ENCODE results near the gene GRIA1. TPM values are rescaled to one million over a fixed set of nuclear protein-coding genes. Genes with fewer than 3 reads are reported as not detected.

The GRIA1 gene
- total and polyA plus RNA-seq, 4 donors = 21.4 to 50.9 (median 48.6) TPM

DNA sequence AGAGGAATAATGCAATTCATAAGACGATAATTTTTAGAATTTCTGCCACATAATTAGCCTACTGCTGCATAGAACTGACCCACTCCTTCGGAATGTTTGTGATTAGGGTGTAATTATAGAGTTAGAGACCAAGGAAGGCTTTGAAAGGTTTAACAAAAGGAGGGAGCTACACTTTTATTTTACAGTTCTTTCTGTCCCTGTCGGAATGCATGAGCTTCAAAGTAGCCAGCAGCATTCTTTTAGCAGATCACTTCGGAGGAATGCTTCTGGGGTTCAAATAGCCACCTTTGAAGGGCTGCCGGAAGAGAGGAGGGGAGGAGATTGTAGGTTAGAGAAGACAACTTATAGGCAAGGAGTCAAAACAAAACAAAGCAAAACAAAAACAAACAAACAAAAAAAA, 168.1 kb downstream of the GRIA1 start:
- no peak for DNase-seq (ENCODE audit: low read depth in 4 of 6, low spot score in 6 of 6)
- H3K4me3 ChIP-seq (ENCODE audit: low read depth, low read length) = no peak overlapping the region
- H3K27me3 ChIP-seq (ENCODE audit: control insufficient read depth, insufficient read depth, low read length) = no peaks in the 10 kb centered on the region
- H3K9me3 ChIP-seq (ENCODE audit: control insufficient read depth, insufficient read depth, low read length) = no peaks in the 10 kb centered on the region
- H3K36me3 ChIP-seq (ENCODE audit: control insufficient read depth, insufficient read depth, low read length) = no peaks in the 10 kb centered on the region
- no CpG with 5 or more reads among the region's 5 CpGs for WGBS (ENCODE audit: insufficient coverage)
- H3K27ac ChIP-seq (ENCODE audit: low read depth, low read length) = no peak overlapping the region
- no peaks in the 10 kb centered on the region for H3K4me1 ChIP-seq (ENCODE audit: control insufficient read depth, insufficient read depth, low read length)

GRCh38 chr5:153659039-153659736, 168.7 kb downstream of the GRIA1 start:
- H3K27me3 ChIP-seq (ENCODE audit: control insufficient read depth, insufficient read depth, low read length) = no peaks in the 10 kb centered on the region
- no peaks in the 10 kb centered on the region for H3K36me3 ChIP-seq (ENCODE audit: control insufficient read depth, insufficient read depth, low read length)
- H3K27ac ChIP-seq (ENCODE audit: low read depth, low read length) = no peak overlapping the region
- WGBS (ENCODE audit: insufficient coverage) = no CpG with 5 or more reads among the region's 2 CpGs
- H3K9me3 ChIP-seq (ENCODE audit: control insufficient read depth, insufficient read depth, low read length) = no peaks in the 10 kb centered on the region
- H3K4me1 ChIP-seq (ENCODE audit: control insufficient read depth, insufficient read depth, low read length) = no peaks in the 10 kb centered on the region
- peak in 1 of 6 donors; percentile 46 for DNase-seq (ENCODE audit: low read depth in 4 of 6, low spot score in 6 of 6)
- no peak overlapping the region for H3K4me3 ChIP-seq (ENCODE audit: low read depth, low read length)

GRCh38 chr5:153660919-153661318, 170.4 kb downstream of the GRIA1 start:
- Histone ChIP-seq H3K4me3 (ENCODE audit: low read depth, low read length) (no peak overlapping the region), H3K9me3 (ENCODE audit: control insufficient read depth, insufficient read depth, low read length) (no peaks in the 10 kb centered on the region), H3K27ac (ENCODE audit: low read depth, low read length) (no peak overlapping the region), H3K4me1 (ENCODE audit: control insufficient read depth, insufficient read depth, low read length) (no peaks in the 10 kb centered on the region), H3K36me3 (ENCODE audit: control insufficient read depth, insufficient read depth, low read length) (no peaks in the 10 kb centered on the region), H3K27me3 (ENCODE audit: control insufficient read depth, insufficient read depth, low read length) (no peaks in the 10 kb centered on the region)
- DNase-seq (ENCODE audit: low read depth in 4 of 6, low spot score in 6 of 6) = peak in 2 of 6 donors; percentile 22 to 69
- WGBS (ENCODE audit: insufficient coverage) = 38% methylated on average over 2 of the region's 2 CpGs

DNA sequence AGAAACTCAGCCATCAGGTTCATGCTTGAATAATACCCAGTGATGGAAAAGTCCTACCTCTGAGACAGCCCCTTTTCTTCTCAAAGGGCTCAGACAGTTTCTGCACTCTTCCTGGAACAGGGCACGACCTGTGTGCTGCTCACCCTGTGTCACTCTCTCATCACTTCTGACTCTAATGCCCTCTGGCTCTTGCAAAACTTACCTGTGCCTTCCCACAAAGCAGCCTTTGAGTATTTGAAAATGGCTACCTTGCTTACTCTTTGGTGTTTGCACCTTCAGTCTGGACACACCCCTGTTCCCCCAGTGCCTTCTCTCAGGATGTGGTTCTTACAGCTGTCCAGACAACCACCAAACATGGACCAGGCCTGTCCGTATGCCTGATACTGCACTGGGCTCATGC, 171.4 kb downstream of the GRIA1 start:
- Histone ChIP-seq H3K4me3 (ENCODE audit: low read depth, low read length) (no peak overlapping the region), H3K27ac (ENCODE audit: low read depth, low read length) (no peak overlapping the region), H3K36me3 (ENCODE audit: control insufficient read depth, insufficient read depth, low read length) (no peaks in the 10 kb centered on the region), H3K27me3 (ENCODE audit: control insufficient read depth, insufficient read depth, low read length) (no peaks in the 10 kb centered on the region), H3K9me3 (ENCODE audit: control insufficient read depth, insufficient read depth, low read length) (no peaks in the 10 kb centered on the region), H3K4me1 (ENCODE audit: control insufficient read depth, insufficient read depth, low read length) (no peaks in the 10 kb centered on the region)
- no peak for DNase-seq (ENCODE audit: low read depth in 4 of 6, low spot score in 6 of 6)
- 78% methylated on average over 2 of the region's 2 CpGs for WGBS (ENCODE audit: insufficient coverage)

DNA sequence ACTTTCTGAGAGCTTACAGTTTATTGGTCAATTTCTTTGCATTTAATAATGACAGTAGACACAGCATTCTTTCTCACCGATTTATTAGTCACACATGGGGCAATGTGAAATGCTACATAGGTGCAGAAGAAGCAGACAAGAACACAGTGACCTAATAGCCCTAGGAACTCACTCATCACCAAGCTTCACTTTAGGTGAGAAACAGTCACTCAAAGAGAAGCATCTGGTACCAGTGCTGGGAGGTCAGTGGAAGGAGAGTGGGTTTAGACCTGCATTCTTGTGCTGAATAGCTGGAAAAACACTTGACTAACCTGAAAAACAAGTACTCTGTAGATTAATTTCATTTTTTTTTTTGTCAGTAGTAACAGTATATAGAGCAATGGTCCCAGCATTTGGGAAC, 179.6 kb downstream of the GRIA1 start:
- H3K27ac ChIP-seq (ENCODE audit: low read depth, low read length) = no peak overlapping the region
- no peaks in the 10 kb centered on the region for H3K27me3 ChIP-seq (ENCODE audit: control insufficient read depth, insufficient read depth, low read length)
- no peaks in the 10 kb centered on the region for H3K36me3 ChIP-seq (ENCODE audit: control insufficient read depth, insufficient read depth, low read length)
- H3K9me3 ChIP-seq (ENCODE audit: control insufficient read depth, insufficient read depth, low read length) = no peaks in the 10 kb centered on the region
- H3K4me1 ChIP-seq (ENCODE audit: control insufficient read depth, insufficient read depth, low read length) = no peaks in the 10 kb centered on the region
- WGBS (ENCODE audit: insufficient coverage) = no CpG with 5 or more reads among the region's 1 CpG
- no peak for DNase-seq (ENCODE audit: low read depth in 4 of 6, low spot score in 6 of 6)
- no peak overlapping the region for H3K4me3 ChIP-seq (ENCODE audit: low read depth, low read length)

DNA sequence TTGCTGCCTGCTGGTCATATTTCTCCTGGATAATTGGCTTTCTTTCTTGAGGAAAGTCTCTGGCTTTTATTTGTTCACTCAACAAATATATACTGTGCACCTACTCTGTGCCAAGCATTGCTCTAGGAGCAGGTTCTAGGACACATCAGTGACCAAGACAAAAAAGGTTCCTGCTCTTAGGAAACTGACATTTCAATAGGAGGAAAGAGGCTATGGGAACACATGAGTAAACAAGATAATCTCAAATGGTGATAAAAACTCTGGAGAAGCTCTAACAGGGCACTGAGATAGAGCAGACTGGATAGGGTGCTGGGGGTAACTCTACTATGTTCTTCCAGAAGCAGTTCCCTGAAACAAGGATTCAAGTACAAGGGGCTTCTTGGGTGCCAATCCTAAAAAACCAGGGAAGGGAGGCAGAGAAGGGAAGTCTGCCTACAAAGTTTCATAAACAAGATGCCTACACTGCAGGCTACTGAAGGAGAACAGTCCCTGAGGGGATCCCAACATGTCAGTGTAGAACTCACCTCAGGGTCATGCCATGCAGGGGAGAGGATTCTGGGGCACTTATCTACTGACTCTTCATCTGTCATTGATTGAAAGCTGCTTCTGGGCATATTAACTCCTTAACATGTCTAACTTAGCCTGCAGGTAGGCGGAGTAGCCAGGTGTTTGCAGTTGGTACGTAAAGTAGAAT, 181.3 kb downstream of the GRIA1 start:
- Histone ChIP-seq H3K4me1 (ENCODE audit: control insufficient read depth, insufficient read depth, low read length) (no peaks in the 10 kb centered on the region), H3K36me3 (ENCODE audit: control insufficient read depth, insufficient read depth, low read length) (peaks cover under 1% of the 10 kb centered on the region), H3K27me3 (ENCODE audit: control insufficient read depth, insufficient read depth, low read length) (no peaks in the 10 kb centered on the region), H3K9me3 (ENCODE audit: control insufficient read depth, insufficient read depth, low read length) (no peaks in the 10 kb centered on the region), H3K4me3 (ENCODE audit: low read depth, low read length) (no peak overlapping the region), H3K27ac (ENCODE audit: low read depth, low read length) (no peak overlapping the region)
- DNase-seq (ENCODE audit: low read depth in 4 of 6, low spot score in 6 of 6) = no peak
- 100% methylated on average over 2 of the region's 2 CpGs for WGBS (ENCODE audit: insufficient coverage)

- no peak overlapping the region for H3K4me3 ChIP-seq (ENCODE audit: low read depth, low read length)
- no peaks in the 10 kb centered on the region for H3K27me3 ChIP-seq (ENCODE audit: control insufficient read depth, insufficient read depth, low read length)
- H3K27ac ChIP-seq (ENCODE audit: low read depth, low read length) = no peak overlapping the region
- no peaks in the 10 kb centered on the region for H3K4me1 ChIP-seq (ENCODE audit: control insufficient read depth, insufficient read depth, low read length)
- H3K36me3 ChIP-seq (ENCODE audit: control insufficient read depth, insufficient read depth, low read length) = peaks cover 3% of the 10 kb centered on the region
- WGBS (ENCODE audit: insufficient coverage) = 96% methylated on average over 4 of the region's 6 CpGs
- no peak for DNase-seq (ENCODE audit: low read depth in 4 of 6, low spot score in 6 of 6)
- H3K9me3 ChIP-seq (ENCODE audit: control insufficient read depth, insufficient read depth, low read length) = no peaks in the 10 kb centered on the region
Measured at GRCh38 chr5:153672347-153673090, 182.0 kb downstream of the GRIA1 start.

GRCh38 chr5:153674356-153674755, 183.9 kb downstream of the GRIA1 start:
- Histone ChIP-seq H3K27me3 (ENCODE audit: control insufficient read depth, insufficient read depth, low read length) (no peaks in the 10 kb centered on the region), H3K36me3 (ENCODE audit: control insufficient read depth, insufficient read depth, low read length) (peaks cover 3% of the 10 kb centered on the region), H3K4me3 (ENCODE audit: low read depth, low read length) (no peak overlapping the region), H3K9me3 (ENCODE audit: control insufficient read depth, insufficient read depth, low read length) (no peaks in the 10 kb centered on the region), H3K4me1 (ENCODE audit: control insufficient read depth, insufficient read depth, low read length) (peaks cover 9% of the 10 kb centered on the region), H3K27ac (ENCODE audit: low read depth, low read length) (no peak overlapping the region)
- DNase-seq (ENCODE audit: low read depth in 4 of 6, low spot score in 6 of 6) = peak in 1 of 6 donors; percentile 18
- 62% methylated on average over 4 of the region's 4 CpGs for WGBS (ENCODE audit: insufficient coverage)

- Histone ChIP-seq H3K27ac (ENCODE audit: low read depth, low read length) (no peak overlapping the region), H3K9me3 (ENCODE audit: control insufficient read depth, insufficient read depth, low read length) (no peaks in the 10 kb centered on the region), H3K36me3 (ENCODE audit: control insufficient read depth, insufficient read depth, low read length) (peaks cover 3% of the 10 kb centered on the region), H3K4me1 (ENCODE audit: control insufficient read depth, insufficient read depth, low read length) (peaks cover 9% of the 10 kb centered on the region), H3K4me3 (ENCODE audit: low read depth, low read length) (no peak overlapping the region), H3K27me3 (ENCODE audit: control insufficient read depth, insufficient read depth, low read length) (no peaks in the 10 kb centered on the region)
- no peak for DNase-seq (ENCODE audit: low read depth in 4 of 6, low spot score in 6 of 6)
- WGBS (ENCODE audit: insufficient coverage) = 33% methylated on average over 1 of the region's 3 CpGs
Measured at GRCh38 chr5:153676406-153676805, 185.9 kb downstream of the GRIA1 start.

All from spinal cord (tissue), 10 donors.